Motor neuron (in vitro differentiated cells): ENCODE data around the gene ZNF3. TPM values are rescaled to one million over a fixed set of nuclear protein-coding genes. Genes with fewer than 3 reads are reported as not detected.
A peak's percentile ranks its signal among the peaks of the same experiment; 100 is the strongest.

ENCODE experiments used
- ATAC-seq, 8 experiments: fragments of 200-7000 bp; cut with Tn5 transposase; replicated peaks in 6 of 8; 2 replicates each; pipeline ENCODE4 v1.8.0; 2021; ENCODE audit warnings: mild to moderate bottlenecking in 8 of 8, moderate library complexity in 8 of 8
- H3K27ac ChIP-seq, 2 donors: fragments of 250-450 bp; sonication (Bioruptor Pico); 2 replicates each; pipeline ENCODE4 v1.9.0; 2021; ENCODE audit warnings: antibody characterized with exemption in 2 of 2, mild to moderate bottlenecking in 2 of 2, moderate library complexity in 1 of 2
- H3K4me1 ChIP-seq, 2 donors: fragments of 250-450 bp; sonication (Bioruptor Pico); replicated peaks in 1 of 2; 2 replicates each; pipeline ENCODE4 v1.6.1; 2021; ENCODE audit warnings: antibody characterized with exemption in 2 of 2, mild to moderate bottlenecking in 2 of 2, moderate library complexity in 1 of 2
- H3K4me3 ChIP-seq, 5 donors: fragments of 250-450 bp; sonication (Bioruptor Pico); 2 replicates each; pipeline ENCODE4 v1.9.0; 2021; ENCODE audit warnings: antibody characterized with exemption in 5 of 5, mild to moderate bottlenecking in 5 of 5, moderate library complexity in 4 of 5
- WGBS, 10 experiments: fragments of 450-650 bp; shearing (Covaris generic); methylation state at CpG; one replicate each; pipeline ENCODE4 v1.0.0; 2022; 5-methylcytosine and 5-hydroxymethylcytosine counted together
- in situ Hi-C, 9 experiments: fragments of 400-800 bp; cut with MboI; loops; one replicate each; pipeline ENCODE4 v1.15.0; 2021; ENCODE audit warnings: low sequenced_read_pairs in 9 of 9, low pct_unique_long_range_greater_than_20kb in 2 of 9; ENCODE audit not compliant: unreplicated experiment in 9 of 9
- total RNA-seq, 8 experiments: library from RNA; unstranded; fragments of 300-600 nt; gene quantifications; 2 replicates each; pipeline versions ENCODE4 v1.2.3 to v1.2.4, GENCODE V29; 2022

The ZNF3 gene
- total RNA-seq, 8 experiments from 2014 or later, result 32.4 to 63.8 (median 49.4) TPM

DNA sequence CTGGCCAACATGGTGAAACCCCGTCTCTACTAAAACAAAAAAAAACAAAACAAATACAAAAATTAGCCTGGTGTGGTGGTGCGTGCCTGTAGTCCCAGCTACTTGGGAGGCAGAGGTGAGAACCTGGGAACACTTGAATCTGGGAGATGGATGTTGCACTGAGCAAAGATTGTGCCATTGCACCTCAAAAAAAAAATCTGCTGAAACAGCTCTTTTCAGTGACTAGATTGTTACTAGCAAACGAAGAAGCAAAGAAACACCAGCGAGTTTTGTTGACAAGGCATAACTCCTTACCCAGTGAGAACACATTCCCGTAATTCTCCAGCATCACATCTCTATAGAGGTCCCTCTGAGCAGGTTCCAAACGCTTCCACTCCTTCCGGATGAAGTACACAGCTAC is 6.7 kb downstream of the ZNF3 start:
- Histone ChIP-seq H3K4me3 (no peak overlapping the region), H3K4me1 (peaks cover 0 to under 1% of the 10 kb centered on the region in 2 donors), H3K27ac (no peak overlapping the region)
- in situ Hi-C loops, result no loop called here
- WGBS, 10 experiments, result 82 to 100% (median 98%) methylated on average over 1 to 7 of the region's 7 CpGs; no CpG with 5 or more reads in 2 of the 10 experiments
- ATAC-seq, result no peak

GRCh38 chr7:100072462-100072861 is 9.1 kb downstream of the ZNF3 start:
- no peak for ATAC-seq
- H3K4me3 ChIP-seq, result no peak overlapping the region
- 91 to 100% (median 95%) methylated on average over 4 to 9 of the region's 10 CpGs for WGBS, 10 experiments
- H3K4me1 ChIP-seq, result no peaks in the 10 kb centered on the region
- in situ Hi-C loops, result no loop called here
- H3K27ac ChIP-seq, result no peak overlapping the region

- no peak for ATAC-seq
- in situ Hi-C loops, result no loop called here
- Histone ChIP-seq H3K4me3 (no peak overlapping the region), H3K27ac (no peak overlapping the region), H3K4me1 (no peaks in the 10 kb centered on the region)
- 92 to 100% (median 99%) methylated on average over 1 to 10 of the region's 11 CpGs; no CpG with 5 or more reads in 1 of the 10 experiments for WGBS, 10 experiments
These were observed 10.4 kb downstream of the ZNF3 start for GRCh38 chr7:100071018-100071723.

- Histone ChIP-seq H3K4me3 (no peak overlapping the region), H3K27ac (no peak overlapping the region), H3K4me1 (no peaks in the 10 kb centered on the region)
- no peak for ATAC-seq
- 80 to 100% (median 93%) methylated on average over 1 to 5 of the region's 5 CpGs; no CpG with 5 or more reads in 6 of the 10 experiments for WGBS, 10 experiments
- in situ Hi-C loops, result no loop called here
These were observed 11.5 kb downstream of the ZNF3 start for GRCh38 chr7:100069991-100070390.

DNA sequence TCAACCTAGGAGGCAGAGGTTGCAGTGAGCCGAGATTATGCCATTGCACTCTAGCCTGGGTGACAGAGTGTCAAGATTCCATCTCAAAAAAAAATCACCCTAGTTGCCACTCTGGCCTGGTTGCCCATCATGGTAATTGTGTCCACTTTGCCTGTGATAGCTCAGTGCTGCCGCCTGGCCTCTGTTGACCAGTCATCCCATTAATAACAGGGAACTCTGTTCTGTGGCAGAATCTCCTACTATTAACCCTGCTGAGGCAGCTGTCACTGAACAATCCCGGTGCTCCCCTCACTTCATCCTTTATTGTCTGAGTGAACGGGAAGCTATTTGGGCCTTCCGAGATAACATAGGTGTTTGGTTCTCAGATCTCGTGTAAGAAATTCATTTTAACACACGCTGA is 14.6 kb downstream of the ZNF3 start:
- no peak overlapping the region for H3K4me3 ChIP-seq
- ATAC-seq, result no peak
- in situ Hi-C loops, result no loop called here
- no peaks in the 10 kb centered on the region for H3K4me1 ChIP-seq
- no peak overlapping the region for H3K27ac ChIP-seq
- 82 to 100% (median 93%) methylated on average over 1 to 5 of the region's 7 CpGs; no CpG with 5 or more reads in 1 of the 10 experiments for WGBS, 10 experiments

GRCh38 chr7:100065452-100066186 is 15.9 kb downstream of the ZNF3 start:
- no peaks in the 10 kb centered on the region for H3K4me1 ChIP-seq
- H3K27ac ChIP-seq, result no peak overlapping the region
- ATAC-seq, result peak in 3 of 8 experiments; percentile 3 to 32 (median 17)
- 22 to 95% (median 89%) methylated on average over 2 to 7 of the region's 8 CpGs; no CpG with 5 or more reads in 1 of the 10 experiments for WGBS, 10 experiments
- in situ Hi-C loops, result no loop called here
- H3K4me3 ChIP-seq, result no peak overlapping the region

GRCh38 chr7:100064162-100064561 is 17.4 kb downstream of the ZNF3 start:
- H3K4me3 ChIP-seq, result no peak overlapping the region

GRCh38 chr7:100063376-100063775 is 18.1 kb downstream of the ZNF3 start:
- Histone ChIP-seq H3K4me1 (no peaks in the 10 kb centered on the region), H3K4me3 (no peak overlapping the region), H3K27ac (no peak overlapping the region)
- 79 to 100% (median 100%) methylated on average over 1 to 4 of the region's 4 CpGs; no CpG with 5 or more reads in 2 of the 10 experiments for WGBS, 10 experiments
- in situ Hi-C loops, result no loop called here
- ATAC-seq, result no peak

More at GRCh38 chr7:100064162-100064561, 17.4 kb downstream of the ZNF3 start:
- Histone ChIP-seq H3K27ac (no peak overlapping the region), H3K4me1 (no peaks in the 10 kb centered on the region)
- WGBS, 10 experiments, result 87 to 100% (median 96%) methylated on average over 2 to 5 of the region's 9 CpGs; no CpG with 5 or more reads in 5 of the 10 experiments
- in situ Hi-C loops, result no loop called here
- ATAC-seq, result no peak

DNA sequence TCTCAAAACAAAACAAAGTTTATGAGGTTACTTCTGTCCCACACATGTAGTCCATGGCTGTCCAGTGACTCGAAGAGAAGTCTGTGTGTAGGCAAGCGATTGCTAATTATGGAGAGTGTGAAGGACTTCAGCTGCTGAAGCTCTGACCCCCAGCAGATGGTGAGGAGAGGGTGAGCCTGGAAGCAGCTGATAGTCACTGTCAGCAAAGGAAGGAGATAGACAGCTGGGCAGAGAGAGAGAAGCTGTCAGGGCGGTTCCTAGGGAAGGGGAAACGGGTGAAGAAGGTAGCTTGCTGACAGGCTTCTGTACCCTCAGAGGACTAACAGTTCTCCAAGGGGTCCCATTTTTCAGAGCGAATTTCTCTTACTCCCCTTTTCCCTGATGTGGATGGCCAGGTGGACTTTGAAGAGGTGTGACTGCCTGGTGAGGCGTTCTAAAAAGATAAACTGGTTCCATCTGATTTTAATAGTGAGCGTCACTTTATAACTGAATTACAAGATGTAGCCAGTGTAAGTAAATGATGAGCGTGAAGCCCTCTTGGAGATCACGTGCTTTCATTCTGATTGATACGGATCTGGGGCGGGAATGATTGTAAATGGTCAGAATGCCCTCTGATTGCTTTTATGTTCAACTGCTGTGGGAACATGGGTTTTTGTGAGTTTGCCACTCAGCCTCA is 19.9 kb downstream of the ZNF3 start:
- WGBS, 10 experiments, result 81 to 100% (median 95%) methylated on average over 2 to 10 of the region's 11 CpGs
- ATAC-seq, result no peak
- H3K4me1 ChIP-seq, result no peaks in the 10 kb centered on the region
- no peak overlapping the region for H3K27ac ChIP-seq
- H3K4me3 ChIP-seq, result no peak overlapping the region
- in situ Hi-C loops, result no loop called here

DNA sequence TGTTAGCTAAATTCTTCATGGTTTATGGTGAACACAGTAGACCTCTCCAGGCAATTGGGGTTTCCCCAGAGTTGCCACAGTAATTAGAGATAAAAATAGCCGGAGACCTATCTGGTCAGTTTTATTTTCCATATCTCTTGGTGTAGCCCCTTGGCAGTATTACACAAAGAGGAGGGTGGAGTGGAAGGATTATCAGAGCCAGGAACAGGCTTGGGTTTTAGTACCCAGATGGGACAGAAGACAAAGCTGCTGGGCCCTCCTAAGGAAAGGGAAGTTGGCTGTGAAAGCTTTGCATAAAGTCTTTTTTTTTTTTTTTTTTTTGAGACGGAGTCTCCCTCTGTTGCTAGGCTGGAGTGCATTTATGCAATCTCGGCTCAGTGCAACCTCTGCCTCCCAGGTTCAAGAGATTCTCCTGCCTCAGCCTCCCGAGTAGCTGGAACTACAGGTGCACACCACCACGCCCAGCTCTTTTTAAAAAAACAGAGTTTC is 22.2 kb downstream of the ZNF3 start:
- no peaks in the 10 kb centered on the region for H3K4me1 ChIP-seq
- H3K4me3 ChIP-seq, result no peak overlapping the region
- in situ Hi-C loops, result no loop called here
- H3K27ac ChIP-seq, result no peak overlapping the region
- WGBS, 10 experiments, result 67 to 100% (median 93%) methylated on average over 1 to 5 of the region's 5 CpGs
- no peak for ATAC-seq

GRCh38 chr7:100057006-100057405 is 24.5 kb downstream of the ZNF3 start:
- H3K4me3 ChIP-seq, result no peak overlapping the region
- H3K27ac ChIP-seq, result no peak overlapping the region
- H3K4me1 ChIP-seq, result no peaks in the 10 kb centered on the region
- 85 to 100% (median 93%) methylated on average over 1 to 6 of the region's 10 CpGs; no CpG with 5 or more reads in 3 of the 10 experiments for WGBS, 10 experiments
- in situ Hi-C loops, result no loop called here
- no peak for ATAC-seq

GRCh38 chr7:100053215-100053614 is 28.3 kb downstream of the ZNF3 start:
- 20 to 100% (median 75%) methylated on average over 1 to 3 of the region's 3 CpGs; no CpG with 5 or more reads in 2 of the 10 experiments for WGBS, 10 experiments
- in situ Hi-C loops, result no loop called here
- peak in 5 of 8 experiments; percentile 10 to 71 (median 34) for ATAC-seq
- Histone ChIP-seq H3K27ac (no peak overlapping the region), H3K4me1 (peaks cover 10 to 12% of the 10 kb centered on the region in 2 donors), H3K4me3 (no peak overlapping the region)

- Histone ChIP-seq H3K4me3 (no peak overlapping the region), H3K27ac (no peak overlapping the region), H3K4me1 (peaks cover 10 to 12% of the 10 kb centered on the region in 2 donors)
- ATAC-seq, result no peak
- WGBS, 10 experiments, result 83 to 100% (median 96%) methylated on average over 1 to 2 of the region's 3 CpGs; no CpG with 5 or more reads in 2 of the 10 experiments
- in situ Hi-C loops, result no loop called here
These were observed 29.9 kb downstream of the ZNF3 start for GRCh38 chr7:100051611-100052010.
